Stimulated activated CD8-positive, alpha-beta memory T cell treated with anti-CD3 and anti-CD28 coated beads, Interleukin-7, amount 100 ng/mL, for 1 hour (primary cell): ENCODE measurements around the gene C9orf43.
"Not testable (repeated sequence)": the region's sequence is repeated elsewhere in the genome, so short reads cannot be mapped to it uniquely, and the experiment has no call there.

Experiments
- DNase-seq, 2 donors: peaks; one replicate each; pipeline ENCODE4 v3.0.0-alpha.2; 2020; ENCODE audit warnings: low read depth in 2 of 2

Gene C9orf43

DNA sequence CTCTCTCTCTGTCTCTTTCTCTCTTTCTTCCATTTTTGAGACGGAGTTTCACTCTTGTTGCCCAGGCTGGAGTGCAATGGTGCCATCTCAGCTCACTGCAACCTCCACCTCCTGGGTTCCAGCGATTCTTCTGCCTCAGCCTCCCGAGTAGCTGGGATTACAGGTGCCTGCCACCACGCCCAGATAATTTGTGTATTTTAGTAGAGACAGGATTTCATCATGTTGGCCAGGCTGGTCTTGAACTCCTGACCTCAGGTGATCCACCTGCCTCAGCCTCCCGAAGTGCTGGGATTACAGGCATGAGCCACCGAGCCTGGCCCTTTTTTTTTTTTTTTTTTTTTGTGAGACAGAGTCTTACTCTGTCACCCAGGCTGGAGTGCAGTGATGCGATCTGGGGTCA, 29.1 kb upstream of the C9orf43 start:
- not testable (repeated sequence) for DNase-seq

DNA sequence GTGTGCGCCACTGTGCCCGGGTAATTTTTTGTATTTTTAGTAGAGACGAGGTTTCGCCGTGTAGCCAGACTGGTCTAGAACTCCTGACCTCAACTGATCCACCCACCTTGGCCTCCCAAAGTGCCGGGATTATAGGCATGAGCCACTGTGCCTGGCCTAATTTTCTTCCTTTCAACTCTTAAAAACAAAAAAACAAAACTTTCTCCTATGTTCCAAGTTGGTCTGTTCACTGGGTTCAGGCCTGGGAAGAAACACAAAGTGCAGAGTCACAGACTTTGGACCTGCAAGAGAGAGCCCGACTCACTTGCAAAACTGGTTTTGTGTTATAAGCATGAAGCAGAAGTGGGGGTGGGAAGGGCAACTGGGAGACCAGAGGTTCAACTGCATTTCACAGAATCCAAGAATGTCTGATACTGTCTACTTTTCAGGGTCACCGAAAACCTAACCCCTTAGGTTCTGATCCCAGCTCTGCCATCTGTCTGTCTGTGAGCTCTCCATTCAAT, 28.6 kb upstream of the C9orf43 start:
- no peak for DNase-seq

DNA sequence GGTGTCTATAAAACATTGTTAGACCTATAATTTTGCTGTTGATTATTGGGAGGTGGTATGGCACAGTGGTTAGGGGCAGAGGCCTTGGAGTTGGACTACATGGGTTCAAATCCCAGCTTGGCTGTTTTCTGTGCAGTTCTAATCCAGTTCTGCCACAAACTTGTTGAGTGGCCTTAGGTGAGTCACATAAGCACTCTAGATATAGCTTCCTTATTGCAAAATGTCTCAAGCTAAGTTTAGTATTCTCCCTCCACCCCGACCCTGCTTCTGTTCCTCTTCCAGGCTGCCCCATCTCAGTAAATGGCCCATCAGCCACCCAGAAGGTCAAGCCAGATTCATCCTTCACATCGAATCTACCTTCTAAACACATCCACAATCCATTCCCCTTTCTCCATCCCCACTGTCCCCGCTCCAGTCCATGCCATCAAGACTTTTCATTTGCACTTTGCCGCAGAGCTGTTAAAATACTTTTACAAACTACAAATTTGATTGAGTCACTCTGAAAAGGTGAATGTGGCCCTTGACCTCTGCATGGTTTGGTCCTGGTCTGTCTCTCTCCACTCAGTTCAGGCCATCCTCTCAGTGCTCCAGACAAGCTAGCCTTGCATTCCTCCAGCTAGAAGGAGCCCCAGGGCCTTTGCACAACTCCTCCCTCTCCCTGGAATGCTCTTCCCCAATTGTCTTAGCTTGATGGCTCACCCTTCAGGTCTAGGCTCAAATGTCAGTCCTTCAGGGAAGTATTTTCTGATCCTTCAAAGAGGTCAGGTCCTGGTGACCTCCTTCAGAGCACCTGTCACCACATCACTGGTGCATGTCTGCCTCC, 23.8 kb upstream of the C9orf43 start:
- DNase-seq, result no peak

DNA sequence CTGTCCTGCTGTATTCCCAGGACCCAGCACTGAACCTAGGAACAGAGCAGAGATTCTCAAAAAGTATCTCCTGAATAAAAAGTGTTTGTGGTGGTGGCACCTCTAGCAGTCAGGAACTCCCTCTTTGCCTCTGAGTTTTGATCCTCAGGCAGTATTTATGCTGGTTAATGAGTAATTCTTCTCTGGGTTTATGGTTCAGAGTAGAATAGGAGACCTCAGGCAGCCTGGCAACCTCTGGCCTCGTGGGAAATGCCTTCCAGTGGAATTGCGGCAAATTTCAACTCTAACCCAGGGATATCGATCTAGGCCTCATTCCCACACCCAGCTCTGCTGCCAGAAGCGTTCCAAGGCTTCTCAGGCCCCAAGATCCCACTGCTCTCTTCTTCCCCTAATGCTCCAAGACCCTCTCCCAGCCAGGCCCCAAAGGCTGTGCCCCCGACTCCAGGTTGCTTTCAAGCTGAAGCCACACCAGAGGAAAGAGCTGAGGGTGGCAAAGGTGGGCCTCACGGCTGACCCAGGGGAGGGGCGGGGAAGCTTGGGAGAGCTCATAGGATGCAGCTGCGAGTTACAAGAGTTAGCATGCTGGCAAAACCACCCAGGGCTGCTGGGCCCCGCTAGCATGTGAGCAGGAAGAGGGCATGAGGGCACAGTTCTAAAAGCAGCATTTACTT, 22.9 kb upstream of the C9orf43 start:
- DNase-seq, result no peak

DNA sequence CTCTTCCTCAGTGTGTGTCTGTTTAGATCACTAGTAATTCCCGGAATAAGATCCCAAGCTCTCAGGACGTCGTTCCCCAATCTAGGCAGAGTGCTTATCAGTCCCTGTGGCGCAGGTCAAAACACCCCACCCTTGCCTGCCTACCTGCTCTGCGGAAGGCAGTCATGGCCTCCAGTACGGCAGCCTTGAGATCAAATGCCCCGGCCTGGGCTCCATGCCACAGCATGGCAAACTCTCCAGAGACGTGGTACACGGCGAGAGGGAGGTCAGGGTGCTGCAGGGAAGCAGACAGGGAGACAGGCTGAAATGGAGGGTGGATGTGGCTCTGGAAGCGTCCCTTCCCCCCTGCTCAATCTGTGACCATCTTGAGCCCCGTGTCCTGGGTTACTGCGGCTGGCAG, 21.7 kb upstream of the C9orf43 start:
- no peak for DNase-seq

DNA sequence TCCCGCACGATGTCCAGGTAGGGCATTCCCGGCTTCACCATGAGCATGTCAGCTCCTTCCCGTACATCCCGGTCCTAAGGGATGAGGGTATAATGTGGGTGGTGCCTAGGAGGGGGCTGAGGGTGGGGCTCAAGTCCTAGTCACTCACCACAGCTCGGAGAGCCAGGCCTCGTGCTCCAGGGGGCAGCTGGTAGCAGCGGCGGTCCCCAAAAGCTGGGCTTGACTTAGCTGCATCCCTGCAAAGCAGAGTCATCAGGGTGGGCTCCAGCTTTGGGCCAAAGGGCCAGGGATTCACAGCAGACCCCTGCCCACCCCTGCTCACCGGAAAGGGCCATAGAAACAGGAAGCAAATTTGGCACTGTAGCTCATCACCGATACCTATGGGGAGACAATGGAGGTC, 21.1 kb upstream of the C9orf43 start:
- no peak for DNase-seq

DNA sequence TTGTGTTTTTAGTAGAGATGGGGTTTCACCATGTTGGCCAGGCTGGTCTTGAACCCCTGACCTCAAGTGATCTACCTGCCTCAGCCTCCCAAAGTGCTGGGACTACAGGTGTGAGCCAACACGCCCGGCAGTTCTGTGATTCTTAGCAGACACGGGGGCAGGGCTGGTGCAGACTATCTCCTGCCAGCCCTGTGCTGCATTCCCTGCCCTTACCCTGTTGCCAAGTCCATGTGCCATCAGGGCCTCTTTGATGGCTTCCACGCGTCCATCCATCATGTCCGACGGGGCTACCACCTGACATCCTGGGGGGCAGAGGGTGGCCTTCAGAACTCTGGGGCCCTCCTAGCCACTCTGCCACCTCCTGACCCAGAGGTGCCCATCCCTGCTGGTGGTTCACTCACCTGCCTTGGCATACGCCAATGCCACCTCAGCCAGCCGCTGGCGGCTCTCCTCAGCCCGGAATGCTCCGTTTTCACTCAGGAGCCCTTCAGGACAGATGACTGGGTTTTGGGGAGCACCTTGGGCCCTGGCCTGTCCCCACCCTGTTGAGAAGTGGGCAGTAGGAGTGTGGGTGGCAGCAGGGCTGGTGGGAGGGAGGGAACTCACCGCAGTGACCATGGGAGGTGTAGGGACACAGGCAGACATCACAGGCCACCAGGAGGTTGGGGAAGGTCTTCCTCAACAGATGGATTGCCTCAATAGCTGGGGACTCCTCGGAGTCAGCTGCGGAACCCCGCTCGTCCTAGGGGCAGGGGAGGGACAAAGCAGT, 20.2 kb upstream of the C9orf43 start:
- DNase-seq, result no peak

DNA sequence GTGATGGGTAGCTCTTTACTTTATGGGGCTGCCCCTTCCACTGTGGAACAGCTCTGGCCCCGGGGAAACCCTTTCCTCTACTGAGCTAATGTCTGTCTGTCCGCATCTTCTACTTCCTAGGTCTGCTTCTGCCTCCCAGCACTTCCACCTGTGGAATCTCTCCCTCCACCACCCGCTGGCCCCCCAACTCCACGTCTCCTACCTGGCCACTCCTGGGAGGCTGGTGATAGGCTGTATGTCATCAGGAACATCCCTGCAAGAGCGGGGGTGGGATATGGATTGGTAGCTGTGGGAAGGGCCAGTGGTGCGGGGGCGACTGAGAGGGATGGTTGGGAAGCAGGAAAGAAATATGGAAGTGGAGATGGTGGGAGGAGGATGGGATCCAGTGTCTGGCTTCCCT, 18.6 kb upstream of the C9orf43 start:
- DNase-seq, result no peak

DNA sequence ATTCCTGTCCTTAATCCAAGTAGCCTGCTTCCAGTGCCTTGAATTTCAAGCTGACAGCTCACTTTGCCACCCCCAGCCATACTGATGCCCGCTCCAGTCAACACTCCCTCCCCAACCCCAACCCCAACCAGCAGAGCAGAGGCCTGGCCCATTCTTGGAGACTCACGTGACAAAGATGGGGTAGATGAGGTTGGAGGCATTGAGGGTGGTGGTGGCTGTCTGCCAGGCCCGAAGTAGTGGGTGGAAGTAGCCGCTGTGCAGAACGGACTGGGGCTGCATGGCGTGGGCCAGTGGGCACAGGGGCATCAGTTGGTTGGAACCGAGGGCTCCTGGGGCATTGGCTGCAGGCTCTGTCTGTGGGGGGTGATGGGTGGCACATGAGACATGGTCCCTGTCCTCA, 17.3 kb upstream of the C9orf43 start:
- no peak for DNase-seq

DNA sequence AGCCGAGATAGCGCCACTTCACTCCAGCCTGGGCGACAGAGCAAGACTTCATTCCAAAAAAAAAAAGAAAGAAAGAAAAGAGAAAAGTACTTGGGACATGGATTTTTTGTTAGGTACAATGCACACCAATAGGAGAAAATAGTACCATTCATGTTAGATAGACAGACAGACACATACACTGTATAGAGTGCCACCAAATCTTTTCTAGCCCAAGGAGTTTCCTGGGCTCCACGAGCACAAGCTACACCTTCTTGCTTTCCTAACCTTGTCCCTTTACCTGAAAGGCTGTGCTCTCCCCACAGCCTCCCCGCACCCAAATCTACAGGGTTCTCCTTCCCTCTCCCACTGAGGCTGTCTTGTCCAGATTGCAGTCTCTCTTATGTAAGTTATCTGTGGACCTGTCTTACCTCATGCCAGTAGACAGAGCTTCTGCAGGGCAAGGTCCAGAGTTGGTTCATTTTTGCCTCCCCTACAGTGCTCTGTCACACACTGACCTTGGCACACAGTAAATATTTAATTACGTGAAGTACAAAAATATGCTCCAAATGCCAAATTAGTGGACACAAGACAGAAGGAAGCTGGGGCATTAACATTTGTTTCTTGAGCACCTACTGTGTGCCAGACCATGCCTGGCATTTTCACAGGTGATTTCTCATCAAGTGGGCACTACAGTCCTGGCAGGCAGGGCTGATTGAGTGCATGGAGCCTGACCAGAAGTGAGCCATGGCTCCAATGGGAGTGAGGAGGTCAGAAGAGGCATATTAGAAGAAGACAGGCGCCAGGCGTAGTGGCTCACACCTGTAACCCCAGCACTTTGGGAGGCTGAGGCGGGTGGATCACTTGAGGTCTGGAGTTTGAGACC, 15.3 kb upstream of the C9orf43 start:
- no peak for DNase-seq

DNA sequence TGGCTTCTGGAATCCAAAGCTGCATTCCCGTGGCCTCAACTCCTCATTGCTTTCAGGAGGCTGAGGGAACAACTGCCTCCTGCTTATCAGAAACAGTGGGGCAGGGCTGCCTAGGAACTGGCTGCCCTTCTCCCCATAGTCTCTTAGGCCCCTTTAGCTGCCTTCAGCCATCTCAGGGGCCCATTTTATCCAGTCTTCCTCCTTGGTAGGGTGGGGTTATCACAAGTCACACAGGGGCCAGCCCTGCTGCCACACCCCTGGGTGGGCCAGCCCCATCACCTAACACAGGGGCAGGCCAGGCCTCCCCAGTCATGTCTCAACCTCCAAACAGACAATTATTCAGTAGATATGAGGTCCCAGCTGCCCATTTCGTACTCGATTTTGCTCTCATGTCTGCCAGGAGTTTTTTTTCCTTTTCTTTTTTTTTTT, 13.3 kb upstream of the C9orf43 start:
- DNase-seq, result no peak

DNA sequence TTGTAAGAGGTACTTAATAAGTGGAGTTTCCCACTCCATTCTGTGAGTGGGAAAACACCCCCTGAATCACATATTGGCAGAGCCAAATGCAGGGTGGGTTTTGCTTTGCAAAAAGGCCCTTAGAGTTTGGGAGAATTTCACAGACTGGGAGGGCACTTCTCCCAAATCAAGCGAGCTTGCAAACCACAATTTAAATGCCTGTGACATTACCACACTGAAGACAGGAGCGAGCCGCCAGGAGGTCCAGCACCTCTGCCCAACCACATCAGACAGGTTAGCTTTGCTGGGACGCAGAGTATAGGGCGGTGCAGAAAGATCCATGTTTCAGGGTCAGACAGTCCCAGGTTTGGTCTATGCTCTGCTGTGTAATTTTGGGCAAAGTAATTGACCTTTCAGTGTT, 11.8 kb upstream of the C9orf43 start:
- DNase-seq, result no peak

DNA sequence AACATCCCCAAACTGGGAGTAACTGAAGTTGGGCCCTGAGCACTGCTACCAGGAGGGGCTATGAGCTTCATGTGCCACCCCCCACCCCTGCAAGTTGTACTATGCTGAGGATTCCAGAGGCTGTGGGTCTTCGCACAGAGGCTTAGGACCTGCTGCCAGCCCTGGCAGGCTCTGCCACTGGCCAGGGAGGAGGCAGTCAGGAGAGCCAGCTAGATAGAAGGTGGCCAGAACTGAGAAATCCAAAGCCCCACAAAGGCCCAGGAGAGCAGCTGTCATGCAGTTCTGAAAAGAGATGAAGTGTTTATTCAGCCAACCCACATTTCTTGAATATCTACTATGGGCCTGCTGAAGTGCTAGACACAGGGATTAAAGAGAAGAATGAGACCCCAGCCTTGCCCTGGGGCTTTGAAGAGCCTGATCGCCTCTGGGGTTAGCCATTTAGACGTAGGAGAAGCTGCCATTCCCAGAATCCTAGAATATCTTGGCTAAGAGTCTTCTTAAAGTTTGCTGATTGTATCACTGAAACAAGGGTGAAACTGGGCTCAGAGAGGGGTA, 10.8 kb upstream of the C9orf43 start:
- no peak for DNase-seq

DNA sequence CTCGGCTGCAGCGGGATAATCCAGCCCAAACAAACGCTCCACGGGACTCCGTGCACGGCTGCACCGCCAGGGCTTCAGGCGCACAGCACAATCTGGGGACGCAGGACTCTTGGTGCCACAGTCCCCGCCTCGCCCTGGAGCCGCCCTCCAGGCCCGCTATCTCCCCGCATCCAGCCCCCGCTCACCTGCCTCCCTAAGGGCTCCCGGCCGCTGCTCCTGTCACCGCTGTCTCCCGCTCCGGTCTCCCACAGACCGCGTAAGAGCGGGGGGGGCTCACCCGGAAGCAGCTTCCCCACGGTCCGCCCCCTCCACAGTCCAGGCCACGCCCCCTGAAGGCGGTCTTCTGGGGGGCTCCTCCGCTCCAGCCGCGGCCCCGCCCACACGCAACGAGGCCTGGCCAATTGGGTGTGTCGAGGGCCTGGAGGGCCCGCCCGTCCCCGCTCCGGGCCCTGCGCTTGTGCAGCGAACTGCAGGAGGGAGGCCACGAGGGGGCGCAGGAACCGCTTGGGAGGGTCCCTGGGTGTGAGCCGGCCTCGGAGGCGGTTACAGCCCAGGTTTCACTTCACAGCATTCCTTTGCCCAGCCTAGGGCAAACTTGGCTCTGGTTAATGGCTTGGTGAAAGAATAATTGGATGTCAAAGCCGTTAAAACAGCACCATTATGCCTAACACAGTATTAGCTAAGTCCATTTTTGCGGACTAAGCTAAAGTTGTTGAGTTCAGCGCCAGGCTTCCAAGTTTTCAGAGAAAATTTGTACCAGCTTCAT, 9.3 kb upstream of the C9orf43 start, which contains the start of gene ALAD:
Gene ALAD (minus strand): TSS at position 258 of the 766 bp plus-strand sequence. CDS start 7,725 bp downstream, outside the sequence.
- peak; percentile 98 to 99 for DNase-seq

DNA sequence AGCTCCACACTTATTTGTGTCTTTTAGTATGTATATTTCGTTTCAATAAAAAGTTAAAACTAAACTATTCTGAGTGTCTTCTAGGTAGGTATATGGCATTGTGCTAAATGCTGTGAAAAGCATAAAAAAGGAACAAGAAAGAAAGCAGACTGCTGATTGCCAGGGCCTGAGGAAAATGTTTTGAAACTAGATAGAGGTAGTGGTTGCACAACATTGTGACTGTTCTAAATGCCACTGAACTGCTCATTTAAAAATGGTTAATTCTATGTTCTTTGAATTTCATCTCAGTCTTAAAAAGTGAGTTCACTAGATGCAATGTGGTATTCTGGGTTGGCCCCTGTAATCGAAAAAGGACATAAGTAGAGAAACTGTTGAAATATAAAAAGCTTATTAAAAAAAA, 6.9 kb upstream of the C9orf43 start:
- no peak for DNase-seq

DNA sequence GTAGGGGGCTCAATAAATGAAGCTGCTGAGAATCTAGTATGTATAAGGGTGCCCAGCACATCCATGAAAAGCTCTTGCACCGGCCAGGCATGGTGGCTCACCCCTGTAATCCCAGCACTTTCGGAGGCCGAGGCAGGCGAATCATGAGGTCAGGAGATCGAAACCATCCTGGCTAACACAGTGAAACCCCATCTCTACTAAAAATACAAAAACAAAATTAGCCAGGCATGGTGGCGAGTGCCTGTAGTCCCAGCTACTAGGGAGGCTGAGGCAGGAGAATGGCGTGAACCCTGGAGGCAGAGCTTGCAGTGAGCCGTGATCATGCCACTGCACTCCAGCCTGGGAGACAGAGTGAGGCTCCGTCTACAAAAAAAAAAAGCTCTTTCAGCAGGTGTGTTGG, 4.2 kb upstream of the C9orf43 start:
- not testable (repeated sequence) for DNase-seq

DNA sequence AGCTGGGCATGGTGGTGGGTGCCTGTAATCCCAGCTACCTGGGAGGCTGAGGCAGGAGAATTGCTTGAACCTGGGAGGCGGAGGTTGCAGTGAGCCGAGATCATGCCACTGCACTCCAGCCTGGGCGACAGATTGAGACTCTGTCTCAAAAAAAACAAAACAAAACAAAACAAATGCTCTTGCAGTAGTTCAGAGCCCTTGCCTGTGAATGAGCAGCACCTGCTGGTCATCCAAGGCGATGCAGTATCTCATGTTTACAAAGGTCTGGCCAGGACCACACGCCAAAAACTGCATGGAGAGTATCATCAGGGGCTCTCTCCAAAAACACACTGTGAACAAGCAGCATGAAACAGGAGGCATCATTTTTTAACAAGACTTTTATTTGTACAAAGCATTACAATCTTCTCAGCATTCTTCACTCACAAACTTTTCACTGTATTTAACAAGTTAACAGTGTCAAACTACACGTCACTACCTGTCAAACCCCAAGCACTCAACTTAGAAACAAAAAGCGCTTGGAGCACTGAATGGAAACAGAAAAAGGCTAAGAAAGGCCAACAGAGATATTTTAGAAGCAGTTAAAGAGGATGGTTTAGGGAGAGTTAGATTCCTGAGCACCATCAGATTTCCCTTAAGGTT, 3.6 kb upstream of the C9orf43 start:
- DNase-seq, result peak; percentile 14 to 16

DNA sequence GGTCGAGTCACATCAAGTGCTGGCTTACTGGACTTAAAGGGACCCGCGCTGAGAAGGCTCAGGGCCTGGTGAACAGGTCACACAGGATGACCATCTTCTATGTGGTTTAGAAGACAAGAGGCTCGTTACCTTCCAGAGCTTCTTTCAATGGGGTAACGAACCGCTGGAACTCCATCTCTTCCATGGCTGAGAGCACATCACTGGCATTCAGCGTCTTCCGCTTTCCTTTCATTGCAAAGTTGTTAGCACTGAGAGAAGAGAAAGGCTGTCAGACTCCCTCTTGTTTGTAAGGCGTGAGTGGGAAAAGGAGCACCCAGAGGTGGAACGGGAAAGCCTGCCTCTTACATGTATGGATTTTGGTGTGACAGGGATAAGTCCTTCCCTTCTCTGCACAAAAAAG, 1.1 kb upstream of the C9orf43 start:
- no peak for DNase-seq

DNA sequence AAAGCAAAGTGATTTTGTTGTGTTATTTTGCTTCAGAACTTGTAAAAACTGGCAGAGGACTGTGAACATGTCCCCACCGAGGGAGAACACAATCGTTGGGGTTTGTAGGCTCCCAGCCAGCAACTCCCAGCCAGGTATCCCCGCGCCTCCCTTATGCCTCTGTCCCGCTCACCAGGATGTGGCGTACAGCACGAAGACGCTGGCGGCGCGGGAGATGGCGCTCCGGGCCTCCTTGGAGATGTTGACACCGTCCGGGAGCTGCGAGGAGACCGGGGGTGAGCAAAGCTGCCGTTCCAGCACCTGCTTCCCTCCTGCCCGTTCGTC, 702 bp upstream of the C9orf43 start:
- DNase-seq, result no peak

DNA sequence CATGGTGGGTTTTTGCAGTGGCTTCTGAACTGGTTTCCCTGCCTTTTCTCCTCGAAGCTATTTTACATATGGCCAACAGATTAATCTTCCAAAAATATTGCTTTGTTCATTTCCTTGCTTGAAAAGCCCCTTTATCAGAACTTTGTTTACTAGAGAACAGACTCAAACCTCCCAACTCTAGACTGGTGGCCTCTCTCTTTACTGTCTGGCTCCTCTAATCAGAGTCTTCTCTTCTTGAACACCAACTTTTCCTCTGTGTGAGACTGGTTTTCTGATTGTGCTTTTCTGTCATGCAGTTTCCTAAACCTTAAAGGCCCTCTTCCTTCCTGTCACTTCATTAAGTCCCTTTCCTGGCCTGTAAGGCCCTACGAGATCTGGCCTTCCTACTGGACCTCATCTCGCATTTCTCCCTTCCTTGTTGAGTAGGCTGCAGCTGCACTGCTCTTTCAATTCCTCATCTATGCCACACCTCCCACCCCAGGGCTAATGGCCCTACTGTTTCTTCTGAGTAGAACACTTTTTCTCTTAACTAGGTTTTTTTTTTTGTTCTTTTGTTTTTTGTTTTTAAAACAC, 5.7 kb downstream of the C9orf43 start:
- DNase-seq, result no peak
